HG02642 (cell line): ENCODE measurements around the gene LRIT1.

Experiments used
- ATAC-seq: cut with Tn5 transposase; IDR thresholded peaks from one replicate; pipeline ENCODE4 v1.9.1; 2021; ENCODE audit warnings: mild to moderate bottlenecking; ENCODE audit not compliant: unreplicated experiment, poor library complexity

Gene LRIT1

DNA sequence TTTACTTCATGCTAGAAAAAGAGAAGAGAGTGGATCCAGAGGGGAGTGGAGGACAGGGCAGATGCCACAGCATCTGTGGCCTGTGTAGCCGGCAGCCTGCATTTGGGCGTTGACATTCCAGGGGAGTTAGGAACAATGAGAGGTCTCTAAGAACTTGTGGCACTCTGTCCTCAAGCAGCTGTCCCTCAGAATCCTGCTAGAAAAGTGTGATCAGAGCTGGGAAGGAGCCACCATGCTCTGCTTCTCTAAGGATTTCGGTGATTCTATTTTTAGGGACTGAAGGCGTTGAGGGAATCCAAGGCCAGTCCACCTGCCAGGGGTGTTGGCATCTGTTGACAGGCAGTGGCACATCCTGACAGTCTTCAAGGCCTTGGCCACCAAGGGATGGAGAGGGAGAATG, 23.6 kb downstream of the LRIT1 start:
- no peak for ATAC-seq

- ATAC-seq = no peak
Observed at GRCh38 chr10:84216834-84217233, 24.5 kb downstream of the LRIT1 start.

- ATAC-seq = peak; percentile 83
Observed at GRCh38 chr10:84214612-84215235, 26.6 kb downstream of the LRIT1 start.

- ATAC-seq = peak; percentile 5
Observed at GRCh38 chr10:84214046-84214572, 27.2 kb downstream of the LRIT1 start.

GRCh38 chr10:84213076-84213475, 28.3 kb downstream of the LRIT1 start:
- no peak for ATAC-seq

GRCh38 chr10:84212014-84212413, 29.3 kb downstream of the LRIT1 start:
- no peak for ATAC-seq

DNA sequence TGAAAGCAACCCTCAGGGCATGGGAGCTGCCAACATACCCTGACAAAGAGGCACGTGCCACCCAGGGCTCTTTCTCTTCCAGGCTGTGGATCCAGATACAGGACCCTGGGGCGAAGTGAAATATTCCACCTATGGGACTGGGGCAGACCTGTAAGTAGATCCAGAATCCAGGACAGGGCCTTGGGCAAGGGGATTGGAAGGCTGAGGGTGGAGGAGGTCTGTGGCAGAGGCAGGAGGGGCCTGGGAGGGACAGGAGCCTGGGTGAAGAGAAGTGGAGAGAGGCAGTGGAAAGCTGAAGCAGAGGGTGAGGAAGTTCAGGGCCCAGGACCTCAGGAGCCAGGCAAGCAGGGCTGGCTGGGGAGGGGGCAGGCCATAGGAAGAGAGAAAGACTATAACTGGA, 29.8 kb downstream of the LRIT1 start:
- ATAC-seq = no peak

DNA sequence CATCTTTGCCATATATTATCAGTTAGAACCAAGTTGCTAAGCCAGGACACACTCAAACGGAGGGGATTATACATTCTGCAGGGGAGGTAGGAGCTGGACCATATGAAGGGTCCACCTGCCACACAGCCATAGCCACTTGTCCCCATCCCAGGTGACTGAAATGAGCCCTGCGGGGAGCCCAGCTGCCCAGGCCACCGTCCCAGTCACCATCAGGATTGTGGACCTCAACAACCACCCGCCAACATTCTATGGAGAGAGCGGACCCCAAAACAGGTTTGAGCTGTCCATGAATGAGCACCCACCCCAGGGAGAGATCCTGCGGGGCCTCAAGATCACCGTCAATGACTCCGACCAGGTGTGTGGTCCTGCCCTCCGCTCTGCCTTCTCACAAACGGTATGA, 33.3 kb downstream of the LRIT1 start:
- ATAC-seq = no peak

DNA sequence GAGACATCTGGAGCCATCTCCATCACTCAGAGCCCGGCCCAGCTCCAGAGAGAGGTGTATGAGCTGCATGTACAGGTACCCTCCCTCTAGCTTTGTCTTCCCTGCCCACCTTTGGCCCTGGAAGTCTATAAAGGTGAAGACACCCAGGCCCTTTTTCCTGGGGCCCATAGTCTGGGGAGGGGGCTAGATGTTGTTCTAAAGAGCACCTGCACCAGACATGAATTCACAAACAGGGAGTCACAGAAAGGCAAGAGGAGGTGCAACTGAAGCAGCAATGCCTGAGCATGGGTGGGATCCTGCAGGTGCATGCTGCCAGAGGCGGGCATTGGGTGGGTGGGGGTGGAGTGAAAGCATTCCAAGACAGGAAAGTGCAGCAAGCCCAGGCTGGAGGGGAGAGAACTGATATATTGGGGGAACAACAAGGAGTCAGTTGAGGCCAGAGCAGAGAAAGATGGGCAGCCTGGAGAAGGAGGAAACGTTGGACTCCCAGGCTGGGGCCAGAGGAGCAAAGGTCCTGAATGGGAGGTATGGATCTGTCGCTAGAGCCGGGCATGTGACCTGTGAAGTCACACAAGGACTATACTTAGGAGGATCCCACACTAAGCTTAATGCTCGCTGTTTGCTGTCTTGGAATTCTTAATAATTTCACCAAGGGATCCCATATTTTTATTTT, 35.4 kb downstream of the LRIT1 start:
- ATAC-seq = no peak

GRCh38 chr10:84205049-84205852, 36.1 kb downstream of the LRIT1 start:
- ATAC-seq = peak; percentile 73

DNA sequence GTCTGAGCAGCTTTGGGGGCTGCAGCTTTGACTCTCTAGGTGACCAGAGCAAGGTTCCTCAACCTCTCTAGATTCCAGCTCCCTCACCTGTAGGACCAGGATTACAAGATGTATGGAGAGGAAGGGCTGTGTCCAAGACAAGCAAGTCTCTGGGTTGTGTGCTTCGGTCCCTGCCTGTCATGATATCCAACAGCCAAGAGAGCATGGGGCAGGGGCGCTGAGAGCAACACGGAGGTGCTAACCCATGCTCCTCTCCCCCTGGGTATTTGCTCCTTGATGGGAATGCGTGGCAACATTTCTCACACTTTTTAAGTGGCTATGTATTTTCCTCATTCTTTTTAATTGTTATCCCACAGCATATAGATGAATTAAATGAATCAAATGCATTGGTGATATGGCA, 36.7 kb downstream of the LRIT1 start:
- no peak for ATAC-seq

- ATAC-seq = peak; percentile 70
Observed at GRCh38 chr10:84204122-84204521, 37.2 kb downstream of the LRIT1 start.

GRCh38 chr10:84202349-84202748, 39.0 kb downstream of the LRIT1 start:
- no peak for ATAC-seq

GRCh38 chr10:84201682-84202081, 39.7 kb downstream of the LRIT1 start:
- ATAC-seq = no peak

GRCh38 chr10:84201244-84201606, 40.1 kb downstream of the LRIT1 start:
- ATAC-seq = no peak

DNA sequence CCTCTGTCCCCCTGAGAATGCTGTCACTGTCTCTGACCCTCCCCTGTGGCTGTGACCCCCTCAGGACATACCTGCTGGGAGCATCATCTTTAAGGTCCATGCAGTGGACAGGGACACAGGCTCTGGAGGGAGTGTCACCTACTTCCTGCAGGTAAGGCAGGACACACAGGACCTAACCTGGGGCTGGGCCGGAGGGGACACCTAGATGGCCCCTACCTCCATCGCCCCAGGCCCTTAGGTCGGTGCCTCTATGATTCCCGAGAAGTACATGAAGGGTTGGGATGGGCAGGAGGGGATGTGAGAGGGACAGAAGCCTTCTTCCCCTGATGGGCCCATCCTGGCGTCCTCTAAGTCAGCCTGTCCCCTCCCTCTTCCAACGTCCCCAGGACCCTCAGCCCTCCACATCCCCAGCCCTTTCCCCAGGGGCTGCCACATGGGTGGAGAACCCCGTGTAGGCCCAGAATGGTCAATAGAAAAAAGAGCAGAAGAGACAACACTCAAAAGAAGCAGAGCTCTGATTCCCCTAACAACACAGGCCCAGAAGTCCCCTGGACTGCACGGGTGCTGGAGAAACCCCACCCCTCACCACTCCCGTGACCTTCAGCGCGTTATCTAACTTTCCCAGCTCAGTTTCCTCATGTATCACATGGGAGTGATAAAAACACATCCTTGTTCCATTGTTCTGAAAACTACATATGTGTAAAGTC, 40.7 kb downstream of the LRIT1 start:
- no peak for ATAC-seq

DNA sequence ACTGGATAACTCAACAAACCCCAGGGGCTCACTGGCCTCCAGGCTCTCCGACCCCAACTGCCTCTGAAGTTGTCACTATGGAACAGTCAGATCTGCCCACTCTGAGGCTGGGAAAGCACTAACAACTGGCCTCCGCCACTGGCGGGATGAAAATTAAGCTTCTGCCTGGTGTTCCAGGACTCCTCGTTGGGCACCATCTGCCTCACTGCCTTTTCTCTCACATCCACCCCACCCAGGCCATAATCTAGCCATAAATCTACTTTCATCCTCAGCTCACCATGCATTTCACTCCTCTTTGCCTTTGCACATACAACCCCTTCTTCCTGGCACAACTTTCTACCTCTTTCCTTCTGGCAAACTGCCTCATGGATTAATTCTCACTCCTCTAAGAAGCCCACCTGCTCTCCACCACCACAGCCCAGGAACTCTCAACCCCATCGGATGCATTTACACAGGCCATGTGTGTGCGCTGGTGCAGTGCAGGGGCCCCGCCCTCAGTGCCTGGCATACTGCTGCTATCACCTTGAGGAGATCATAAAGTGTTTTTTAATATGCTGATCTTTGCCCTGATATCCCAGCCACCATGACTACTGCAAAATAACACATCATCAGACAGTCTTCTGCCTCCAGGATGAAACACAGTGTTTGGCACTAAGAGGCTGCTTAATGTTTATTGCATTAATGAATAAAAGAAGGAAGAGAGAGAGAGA, 43.0 kb downstream of the LRIT1 start:
- ATAC-seq = no peak

- no peak for ATAC-seq
Observed at GRCh38 chr10:84197643-84198042, 43.7 kb downstream of the LRIT1 start.

DNA sequence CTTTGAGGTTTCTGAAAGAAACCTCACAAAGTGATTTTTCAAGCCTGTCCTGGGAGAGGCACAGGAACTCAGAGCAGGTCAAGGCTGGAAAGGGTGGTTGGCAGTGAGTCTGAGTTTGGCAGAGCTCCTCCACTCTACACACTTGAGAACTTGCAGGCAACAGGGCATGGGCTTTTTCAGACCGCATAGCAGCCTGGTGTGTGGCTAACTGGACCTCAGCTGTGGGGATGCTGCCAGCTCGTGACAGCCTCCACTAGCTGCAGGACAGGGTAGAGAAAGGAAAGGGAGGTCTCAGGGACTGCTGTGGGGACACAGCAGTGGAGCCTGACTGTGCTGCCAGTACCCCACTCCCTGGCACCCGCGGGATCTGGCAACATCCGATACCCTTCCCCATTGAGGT, 44.4 kb downstream of the LRIT1 start:
- no peak for ATAC-seq

GRCh38 chr10:84196083-84196482, 45.3 kb downstream of the LRIT1 start:
- ATAC-seq = no peak
